NT2/D1 (cell line): ENCODE results near the gene NFATC2IP.
"Not testable (repeated sequence)": the region's sequence is repeated elsewhere in the genome, so short reads cannot be mapped to it uniquely, and the experiment has no call there.

Source experiments
- DNase-seq: peaks from one replicate; pipeline ENCODE4 v3.0.0-alpha.2; 2011; ENCODE audit warnings: low read depth, low spot score
- H3K27me3 ChIP-seq: 2 replicates; pipeline ENCODE4 v1.6.0; 2011; ENCODE audit warnings: mild to moderate bottlenecking; ENCODE audit not compliant: insufficient read length, insufficient read depth
- H3K36me3 ChIP-seq: 2 replicates; pipeline ENCODE4 v1.6.1; 2011; ENCODE audit warnings: mild to moderate bottlenecking, low read length, mixed read lengths; ENCODE audit not compliant: insufficient read depth, insufficient read length
- H3K4me1 ChIP-seq: 2 replicates; pipeline ENCODE4 v1.5.1; 2011; ENCODE audit not compliant: insufficient read depth, insufficient read length
- H3K4me3 ChIP-seq: 2 replicates; pipeline ENCODE4 v1.5.1; 2011; ENCODE audit warnings: low read depth; ENCODE audit not compliant: insufficient read length
- H3K9ac ChIP-seq: 2 replicates; pipeline ENCODE4 v1.6.0; 2011; ENCODE audit warnings: low read depth; ENCODE audit not compliant: insufficient read length
- H3K9me3 ChIP-seq: 2 replicates; pipeline ENCODE4 v1.5.1; 2011; ENCODE audit warnings: mild to moderate bottlenecking, low read length; ENCODE audit not compliant: insufficient read depth
- SUZ12 ChIP-seq: IDR thresholded peaks from 2 replicates; pipeline ENCODE4 v1.6.1; 2011; ENCODE audit not compliant: insufficient read length, insufficient read depth; ENCODE audit errors: extremely low read depth
- YY1 ChIP-seq: IDR thresholded peaks from 2 replicates; pipeline ENCODE4 v1.6.1; 2011; ENCODE audit not compliant: insufficient read length, insufficient read depth
- ZNF274 ChIP-seq: IDR thresholded peaks from 2 replicates; pipeline ENCODE4 v1.6.1; 2011; ENCODE audit warnings: mild to moderate bottlenecking, low read depth, low read length

NFATC2IP gene

GRCh38 chr16:28958836-28959235 is 8.1 kb downstream of the NFATC2IP start:
- Histone ChIP-seq H3K27me3 (no peaks in the 10 kb centered on the region), H3K9ac (no peak overlapping the region), H3K9me3 (no peaks in the 10 kb centered on the region), H3K4me3 (no peak overlapping the region), H3K36me3 (peaks cover 93% of the 10 kb centered on the region), H3K4me1 (peaks cover 2% of the 10 kb centered on the region)
- TF ChIP-seq ZNF274 = no peak
- TF ChIP-seq YY1 = no peak
- no peak for TF ChIP-seq SUZ12
- no peak for DNase-seq

GRCh38 chr16:28964072-28964471 is 13.3 kb downstream of the NFATC2IP start:
- H3K9ac ChIP-seq = no peak overlapping the region
- no peak overlapping the region for H3K4me3 ChIP-seq
- no peaks in the 10 kb centered on the region for H3K27me3 ChIP-seq
- H3K36me3 ChIP-seq = peaks cover 65% of the 10 kb centered on the region
- peaks cover under 1% of the 10 kb centered on the region for H3K4me1 ChIP-seq
- no peaks in the 10 kb centered on the region for H3K9me3 ChIP-seq
- DNase-seq = no peak
- no peak for TF ChIP-seq ZNF274
- no peak for TF ChIP-seq SUZ12
- no peak for TF ChIP-seq YY1

- Histone ChIP-seq H3K27me3 (no peaks in the 10 kb centered on the region), H3K36me3 (peaks cover 61% of the 10 kb centered on the region), H3K9ac (no peak overlapping the region), H3K4me1 (no peaks in the 10 kb centered on the region), H3K9me3 (no peaks in the 10 kb centered on the region), H3K4me3 (no peak overlapping the region)
- DNase-seq = no peak
- TF ChIP-seq YY1 = no peak
- no peak for TF ChIP-seq ZNF274
- no peak for TF ChIP-seq SUZ12
Observed at GRCh38 chr16:28964496-28964895, 13.8 kb downstream of the NFATC2IP start.

- no peak for DNase-seq
- H3K9me3 ChIP-seq = no peaks in the 10 kb centered on the region
- H3K4me3 ChIP-seq = no peak overlapping the region
- H3K9ac ChIP-seq = no peak overlapping the region
- H3K27me3 ChIP-seq = no peaks in the 10 kb centered on the region
- TF ChIP-seq YY1 (no peak), ZNF274 (no peak), SUZ12 (no peak)
- no peaks in the 10 kb centered on the region for H3K4me1 ChIP-seq
- H3K36me3 ChIP-seq = peaks cover 37% of the 10 kb centered on the region
Observed at GRCh38 chr16:28967156-28967555, 16.4 kb downstream of the NFATC2IP start.

GRCh38 chr16:28969696-28970095 is 19.0 kb downstream of the NFATC2IP start:
- not testable (repeated sequence) for H3K9me3 ChIP-seq, H3K4me3 ChIP-seq, H3K4me1 ChIP-seq, H3K27me3 ChIP-seq, DNase-seq, H3K9ac ChIP-seq
- peaks cover 11% of the 10 kb centered on the region for H3K36me3 ChIP-seq

- no peaks in the 10 kb centered on the region for H3K27me3 ChIP-seq
- peaks cover 7% of the 10 kb centered on the region for H3K4me1 ChIP-seq
- H3K9me3 ChIP-seq = no peaks in the 10 kb centered on the region
- H3K9ac ChIP-seq = peak overlapping the region; percentile 83
- H3K36me3 ChIP-seq = peaks cover 22% of the 10 kb centered on the region
- no peak for TF ChIP-seq YY1
- TF ChIP-seq SUZ12 = no peak
- no peak for TF ChIP-seq ZNF274
- peak overlapping the region; percentile 100 for H3K4me3 ChIP-seq
- DNase-seq = peak; percentile 61
Observed at GRCh38 chr16:28974007-28974436, 23.3 kb downstream of the NFATC2IP start.

- Histone ChIP-seq H3K36me3 (peaks cover 27% of the 10 kb centered on the region), H3K9ac (peak within 1 kb of the TSS; percentile 97), H3K27me3 (no peaks in the 10 kb centered on the region), H3K9me3 (no peaks in the 10 kb centered on the region), H3K4me1 (peaks cover 7% of the 10 kb centered on the region), H3K4me3 (peak within 1 kb of the TSS; percentile 100)
- peak; percentile 97 for DNase-seq
- TF ChIP-seq YY1 = peak; percentile 93
- no peak for TF ChIP-seq SUZ12
Observed at GRCh38 chr16:28974437-28975157, 23.9 kb downstream of the NFATC2IP start, which contains the start of gene SPNS1. TSS of gene SPNS1 (plus strand) at chr16:28974778. CDS start at chr16:28975152, 374 bp downstream.
